Measurements from ENCODE around the gene LSMEM2.

GRCh38 chr3:50286322-50287227, 7.7 kb downstream of the LSMEM2 start:
- TF ChIP-seq ZNF274 (IDR thresholded peaks at IDR 0.05; ENCODE audit: borderline replicate concordance, low read depth, low read length) (no peak), ZNF398 (CRISPR knock-in tag; IDR thresholded peaks at IDR 0.05) (no peak), MTA3 (IDR thresholded peaks at IDR 0.05; ENCODE audit: borderline replicate concordance) (no peak), MTF1 (CRISPR knock-in tag; IDR thresholded peaks at IDR 0.05; ENCODE audit: borderline replicate concordance) (no peak), CTCF (IDR thresholded peaks at IDR 0.05 in 2 of 3, conservative IDR thresholded peaks at IDR 0.05 in 1 of 3; ENCODE audit: insufficient read depth in 2 of 3, low read depth in 1 of 3, low read length in 3 of 3) (no peak), SP1 (CRISPR knock-in tag; IDR thresholded peaks at IDR 0.05) (no peak), CHD2 (IDR thresholded peaks at IDR 0.05; ENCODE audit: low read depth, low read length) (no peak), TCF7 (IDR thresholded peaks at IDR 0.05; ENCODE audit: borderline replicate concordance) (no peak), EP400 (IDR thresholded peaks at IDR 0.05) (no peak), ZNF263 (CRISPR knock-in tag; IDR thresholded peaks at IDR 0.05; ENCODE audit: borderline replicate concordance) (no peak)
- TF ChIP-seq, protein P1, sequence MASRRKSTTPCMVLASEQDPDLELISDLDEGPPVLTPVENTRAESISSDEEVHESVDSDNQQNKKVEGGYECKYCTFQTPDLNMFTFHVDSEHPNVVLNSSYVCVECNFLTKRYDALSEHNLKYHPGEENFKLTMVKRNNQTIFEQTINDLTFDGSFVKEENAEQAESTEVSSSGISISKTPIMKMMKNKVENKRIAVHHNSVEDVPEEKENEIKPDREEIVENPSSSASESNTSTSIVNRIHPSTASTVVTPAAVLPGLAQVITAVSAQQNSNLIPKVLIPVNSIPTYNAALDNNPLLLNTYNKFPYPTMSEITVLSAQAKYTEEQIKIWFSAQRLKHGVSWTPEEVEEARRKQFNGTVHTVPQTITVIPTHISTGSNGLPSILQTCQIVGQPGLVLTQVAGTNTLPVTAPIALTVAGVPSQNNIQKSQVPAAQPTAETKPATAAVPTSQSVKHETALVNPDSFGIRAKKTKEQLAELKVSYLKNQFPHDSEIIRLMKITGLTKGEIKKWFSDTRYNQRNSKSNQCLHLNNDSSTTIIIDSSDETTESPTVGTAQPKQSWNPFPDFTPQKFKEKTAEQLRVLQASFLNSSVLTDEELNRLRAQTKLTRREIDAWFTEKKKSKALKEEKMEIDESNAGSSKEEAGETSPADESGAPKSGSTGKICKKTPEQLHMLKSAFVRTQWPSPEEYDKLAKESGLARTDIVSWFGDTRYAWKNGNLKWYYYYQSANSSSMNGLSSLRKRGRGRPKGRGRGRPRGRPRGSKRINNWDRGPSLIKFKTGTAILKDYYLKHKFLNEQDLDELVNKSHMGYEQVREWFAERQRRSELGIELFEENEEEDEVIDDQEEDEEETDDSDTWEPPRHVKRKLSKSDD (conservative IDR thresholded peaks at IDR 0.05; ENCODE audit: low read length), result no peak
